Activated CD4-positive, alpha-beta T cell treated with anti-CD3 and anti-CD28 coated beads, Interleukin-2, Interleukin-4, amounts not matched to agents 100 ng/mL and 50 ng/mL, durations not matched to agents 16 hours and 8 hours (primary cell): ENCODE results near the gene CCDC186.

Experiments
- DNase-seq: peaks from one replicate; pipeline ENCODE4 v3.0.0-alpha.2; 2020; ENCODE audit warnings: low spot score

Gene CCDC186

DNA sequence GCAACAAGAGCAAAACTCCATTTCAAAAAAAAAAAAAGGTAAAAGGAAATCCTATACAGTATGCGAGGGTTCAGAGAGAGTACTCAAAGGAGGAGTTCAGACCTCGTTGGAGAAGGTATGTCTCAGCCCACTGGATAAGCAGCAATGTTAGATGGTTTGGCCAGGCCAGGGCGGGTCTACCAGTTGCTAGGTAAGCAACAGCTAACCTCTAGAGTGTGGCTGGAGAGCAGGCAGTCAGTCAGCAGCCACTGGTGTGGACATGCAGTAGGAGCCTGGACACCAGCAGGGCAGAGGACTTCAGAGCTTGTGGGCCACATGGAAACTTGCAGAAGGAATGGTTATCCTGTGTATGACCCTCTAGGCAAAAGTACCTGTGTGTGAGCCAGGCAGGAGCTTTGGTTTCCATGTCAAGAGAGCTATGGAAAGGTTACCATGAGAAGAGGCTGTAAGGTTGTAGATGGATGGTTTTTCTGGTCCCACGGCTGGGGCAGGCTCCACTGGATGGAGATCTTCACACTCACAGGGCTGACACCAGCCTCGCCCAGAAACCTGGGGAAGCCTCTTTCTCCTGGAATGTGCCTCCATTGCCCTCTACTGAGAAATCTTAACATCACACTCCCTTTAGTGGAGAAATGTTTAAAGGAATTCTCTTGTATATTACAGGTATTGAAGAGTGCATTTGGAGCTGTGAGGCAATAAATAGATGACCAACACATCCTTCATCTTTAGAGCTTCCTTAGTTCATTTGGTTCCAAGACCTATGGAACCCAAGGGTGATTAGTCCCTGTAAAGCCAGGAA lies 63.6 kb downstream of the CCDC186 start:
- no peak for DNase-seq

GRCh38 chr10:114103284-114103683 lies 70.7 kb downstream of the CCDC186 start:
- peak; percentile 30 for DNase-seq

DNA sequence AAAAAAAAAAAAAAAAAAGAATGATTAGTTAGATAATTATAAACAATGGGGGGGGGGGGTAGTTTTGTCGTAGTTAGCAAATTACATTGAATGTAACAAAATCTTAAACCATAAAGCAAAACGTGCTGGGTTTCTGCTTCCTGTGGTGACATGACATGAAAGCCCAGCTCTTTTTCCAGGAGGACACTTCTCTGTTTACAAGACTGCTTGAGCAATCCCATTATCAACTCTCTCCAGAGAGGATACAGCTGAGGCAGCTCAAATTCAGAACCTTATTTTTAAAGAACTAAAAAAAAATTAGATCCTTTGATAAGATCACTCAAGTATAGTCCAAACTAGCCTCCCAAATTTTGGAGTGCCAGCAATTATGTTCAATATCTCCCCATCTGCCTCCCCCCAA lies 71.7 kb downstream of the CCDC186 start:
- DNase-seq, result no peak

DNA sequence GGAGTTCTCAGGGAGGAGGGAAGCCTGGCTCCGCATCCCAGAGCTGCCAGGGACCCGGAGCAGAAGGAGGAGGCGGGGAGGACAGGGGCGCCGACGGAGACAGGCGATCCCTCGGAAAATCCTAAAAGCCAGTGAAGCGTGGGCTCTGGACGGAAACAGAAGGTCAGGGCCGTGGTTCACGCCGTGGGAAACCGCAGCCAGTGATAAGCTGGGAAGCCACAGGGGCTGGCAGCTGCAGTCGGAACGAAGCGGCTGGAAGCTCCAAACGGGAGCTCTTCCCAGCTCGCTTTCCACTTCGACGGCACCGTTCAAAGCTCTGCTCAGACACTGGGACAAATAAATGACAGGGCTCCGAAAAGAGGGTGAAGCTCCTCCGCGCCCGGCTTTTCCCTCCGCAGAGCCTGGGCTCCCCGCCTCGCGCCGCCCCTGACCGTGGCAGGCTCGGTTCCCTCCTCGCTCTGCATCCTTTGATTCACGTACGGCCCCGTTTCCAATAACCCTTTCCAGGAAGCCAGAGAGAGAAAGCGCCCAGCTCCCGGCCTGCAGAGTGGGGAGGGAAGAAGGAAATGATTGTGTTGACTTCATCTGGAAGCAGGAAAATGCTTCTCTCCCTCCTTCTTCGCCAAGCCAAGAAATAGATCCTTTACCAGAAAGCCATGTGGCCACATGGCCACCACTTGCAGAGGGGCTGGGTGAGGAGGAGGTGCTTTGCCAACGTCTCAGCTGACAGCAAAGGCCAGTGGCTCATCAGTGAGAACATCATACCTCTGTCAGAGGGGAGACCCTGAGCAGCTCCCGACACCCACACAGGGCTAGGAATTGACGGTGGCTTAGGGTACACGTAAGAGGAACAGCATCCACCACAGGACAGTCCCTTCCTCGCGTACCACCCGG lies 72.9 kb downstream of the CCDC186 start:
- no peak for DNase-seq

- DNase-seq, result no peak
Measured at GRCh38 chr10:114096864-114097263, 77.1 kb downstream of the CCDC186 start.

DNA sequence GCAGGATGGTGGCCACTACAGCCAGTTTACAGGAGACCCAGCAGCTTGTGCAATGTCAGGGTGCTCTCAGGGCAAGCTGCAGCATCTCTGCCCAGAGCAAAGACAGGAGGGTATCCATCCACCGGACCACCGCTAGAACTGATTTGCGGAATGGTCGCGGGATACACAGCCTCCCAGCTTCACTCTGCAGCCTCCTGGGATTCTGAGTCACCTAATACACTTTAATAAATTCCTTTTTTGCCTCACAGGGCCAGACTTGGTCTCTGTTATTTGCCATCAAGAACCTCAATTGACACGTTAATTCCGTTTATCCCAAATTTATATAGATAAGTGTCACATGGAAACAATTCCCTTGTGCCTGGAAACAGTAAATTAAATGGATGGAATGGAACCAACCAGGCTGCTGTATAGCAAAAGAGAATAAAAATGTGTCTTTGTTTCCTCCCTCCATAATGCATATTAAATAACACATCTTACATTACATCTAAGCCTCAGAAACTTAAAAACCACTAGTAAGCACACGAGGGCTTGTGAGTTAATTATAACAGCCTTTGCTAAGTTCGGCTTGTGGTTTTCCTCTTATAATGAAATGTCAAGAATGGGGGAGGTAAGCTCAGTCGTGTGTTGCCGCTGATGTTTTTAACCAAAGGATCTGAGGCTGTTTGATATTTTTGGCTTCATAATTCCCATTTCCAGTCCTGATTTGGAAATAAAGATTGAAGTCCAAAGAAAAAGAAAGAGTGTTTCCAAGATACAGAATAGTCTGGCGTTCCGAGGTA lies 78.3 kb downstream of the CCDC186 start:
- no peak for DNase-seq

GRCh38 chr10:114094795-114095194 lies 79.2 kb downstream of the CCDC186 start:
- DNase-seq, result no peak

DNA sequence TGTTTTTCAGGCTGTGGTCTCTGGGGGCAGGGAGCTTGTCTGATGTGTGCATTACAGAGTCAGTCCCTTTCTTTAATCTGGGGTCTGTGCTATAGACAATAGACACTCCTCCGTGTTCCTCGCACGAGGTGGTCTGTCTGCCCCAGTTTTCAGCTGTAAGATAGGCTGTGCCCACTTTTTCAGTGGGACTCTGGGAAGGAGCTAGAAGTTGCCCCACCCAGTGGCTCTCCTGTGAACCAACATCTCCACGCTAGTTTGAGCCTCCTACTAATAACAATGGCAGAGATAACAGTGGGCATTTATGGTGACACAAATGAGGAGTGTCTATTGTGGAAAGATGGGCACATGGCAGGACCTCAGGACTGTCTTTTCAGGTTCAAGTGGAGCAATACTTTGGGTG lies 86.3 kb downstream of the CCDC186 start:
- no peak for DNase-seq

DNA sequence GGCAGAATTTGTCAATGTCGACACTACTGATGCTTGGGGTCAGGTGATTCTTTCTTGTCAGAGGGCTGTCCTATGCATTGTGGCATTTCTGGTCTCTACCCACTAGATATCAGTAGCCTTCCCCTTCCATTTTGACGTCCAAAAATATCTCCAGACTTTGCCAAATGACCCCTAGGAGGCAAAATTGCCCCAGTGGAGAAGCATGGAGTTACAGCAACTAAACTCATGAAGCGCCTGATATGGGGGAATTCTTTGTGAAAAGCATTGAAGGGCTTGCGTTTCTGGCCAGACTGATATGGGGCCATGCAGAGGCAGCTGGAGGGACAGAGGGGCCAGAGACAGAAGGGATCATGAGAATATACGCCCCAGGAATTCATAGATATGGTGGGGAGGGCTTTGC lies 86.7 kb downstream of the CCDC186 start:
- DNase-seq, result no peak

DNA sequence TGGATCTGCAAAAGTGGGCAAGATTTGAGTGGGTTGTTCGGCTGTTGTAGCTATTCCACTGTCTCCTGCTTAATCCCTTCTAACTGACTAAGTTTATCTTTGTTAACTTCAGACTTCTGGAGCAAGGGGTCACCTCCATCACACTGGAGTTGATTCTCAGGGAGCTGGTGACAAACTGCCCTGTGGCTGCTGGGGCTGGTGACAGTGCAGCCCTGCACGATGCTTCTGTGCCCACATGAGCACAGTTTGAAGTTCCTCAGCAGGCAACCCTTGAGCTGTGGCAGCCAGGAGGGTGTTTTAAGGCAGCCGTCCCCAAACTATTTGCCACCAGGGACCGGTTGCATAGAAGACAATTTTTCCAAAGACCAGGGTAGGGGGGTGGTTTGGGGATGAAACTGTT lies 89.8 kb downstream of the CCDC186 start:
- DNase-seq, result no peak

- no peak for DNase-seq
Measured at GRCh38 chr10:114083040-114083439, 91.0 kb downstream of the CCDC186 start.

GRCh38 chr10:114081911-114082583 lies 92.0 kb downstream of the CCDC186 start:
- no peak for DNase-seq

GRCh38 chr10:114079421-114079820 lies 94.6 kb downstream of the CCDC186 start:
- DNase-seq, result no peak

DNA sequence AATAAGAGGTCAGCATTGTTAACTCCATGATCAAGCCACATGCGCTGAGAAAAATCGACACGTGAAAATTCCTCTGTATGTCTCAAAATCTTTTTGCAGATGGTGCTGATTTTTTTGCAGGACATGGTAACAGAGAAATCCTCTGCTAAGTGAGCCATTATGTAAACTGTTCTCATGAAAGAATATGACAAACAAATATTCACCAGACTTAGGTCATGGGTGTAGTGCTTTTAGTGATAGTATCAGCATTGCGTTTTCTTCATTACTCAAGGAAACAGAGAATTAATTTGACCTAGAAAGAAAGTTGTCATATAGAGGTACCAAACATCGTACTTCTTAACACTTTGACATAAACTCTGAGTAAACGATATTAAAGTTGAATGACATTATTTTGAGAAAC lies 95.7 kb downstream of the CCDC186 start:
- no peak for DNase-seq

GRCh38 chr10:114077815-114078219 lies 96.2 kb downstream of the CCDC186 start:
- no peak for DNase-seq

DNA sequence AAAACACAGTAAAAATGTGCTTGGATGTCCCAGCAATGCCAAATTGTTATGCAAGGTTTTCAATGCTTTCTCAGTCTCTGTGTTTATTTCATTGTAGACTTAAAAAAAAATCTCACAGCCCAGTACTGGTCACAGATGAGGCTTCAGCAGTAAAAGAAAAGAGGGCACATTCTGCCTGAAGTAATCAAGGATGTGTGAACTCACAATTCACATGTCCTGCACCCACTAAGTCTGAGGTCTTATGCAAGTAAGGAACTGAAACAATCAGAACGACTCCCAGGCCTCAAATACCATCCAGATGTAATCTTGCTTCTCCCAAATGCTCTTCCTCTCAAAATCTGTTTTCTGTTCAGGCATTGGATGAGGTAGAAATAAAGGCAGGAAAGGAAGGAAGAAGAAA lies 96.7 kb downstream of the CCDC186 start:
- no peak for DNase-seq

DNA sequence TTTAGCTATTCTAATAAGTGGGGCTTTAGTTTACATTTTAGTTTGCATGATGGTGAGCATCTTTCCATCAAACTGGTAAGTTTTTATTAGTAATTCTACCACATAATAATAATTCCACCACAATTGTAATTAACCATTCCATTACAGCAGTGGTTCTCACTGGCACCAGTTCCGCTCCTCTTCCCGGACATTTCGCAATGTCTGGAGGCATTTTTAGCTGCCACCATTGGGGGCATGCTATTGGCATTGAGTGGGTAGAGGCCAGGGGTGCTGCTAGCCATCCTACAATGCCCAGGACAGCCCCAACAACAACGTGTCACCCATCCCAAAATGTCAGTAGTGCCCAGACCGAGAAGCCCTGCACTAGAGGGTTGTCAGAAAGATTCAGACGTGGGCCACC lies 98.9 kb downstream of the CCDC186 start:
- no peak for DNase-seq

DNA sequence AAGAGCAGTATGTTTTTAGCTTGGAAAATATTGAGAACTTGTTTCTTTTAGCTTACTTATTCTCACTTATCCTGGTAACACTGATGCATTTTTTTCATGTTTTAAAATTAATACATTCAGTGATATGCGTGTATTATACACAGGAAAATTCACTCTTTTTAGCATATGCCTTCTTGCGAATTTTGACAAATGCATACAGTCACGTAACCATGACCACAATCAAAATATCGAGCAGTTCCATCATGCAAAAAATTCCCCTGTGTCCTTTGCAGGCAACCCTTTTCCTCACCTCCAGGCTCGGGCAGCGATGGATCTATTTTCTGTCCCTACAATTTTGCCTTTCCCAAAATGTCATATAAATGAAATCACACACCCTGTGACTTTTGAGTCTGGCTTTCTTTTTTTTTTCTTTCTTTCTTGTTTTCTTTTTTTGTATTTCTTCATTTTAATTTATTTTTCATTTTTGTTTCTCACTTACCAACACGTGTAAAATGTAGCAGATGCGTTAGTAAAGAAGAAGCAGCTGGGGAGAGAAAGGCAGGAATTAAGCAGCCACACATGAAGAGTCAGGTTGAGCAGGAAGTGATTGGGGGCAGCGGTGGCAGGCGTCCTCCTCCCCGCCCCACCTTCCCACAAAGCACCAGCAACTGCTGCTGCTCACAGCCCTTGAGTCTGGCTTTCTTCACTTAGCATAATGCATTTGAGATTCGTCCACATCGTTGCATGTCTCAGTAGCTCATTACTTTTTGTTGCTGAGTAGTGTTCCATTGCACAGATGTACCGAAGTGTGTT lies 100.4 kb downstream of the CCDC186 start:
- no peak for DNase-seq

- DNase-seq, result no peak
Measured at GRCh38 chr10:114071178-114071577, 102.8 kb downstream of the CCDC186 start.
